Measurements from ENCODE around the gene CSF2.
A peak's percentile ranks its signal among the peaks of the same experiment; 100 is the strongest.
"Not testable (repeated sequence)": the region's sequence is repeated elsewhere in the genome, so short reads cannot be mapped to it uniquely, and the experiment has no call there.

CSF2 gene

GRCh38 chr5:132114150-132115121 lies 40.8 kb downstream of the CSF2 start:
- no peaks in the 10 kb centered on the region for H3K36me3 Mint-ChIP-seq
- H3K27me3 Mint-ChIP-seq: no peaks in the 10 kb centered on the region
- H3K4me1 Mint-ChIP-seq: peaks cover 45% of the 10 kb centered on the region
- H3K9me3 Mint-ChIP-seq: no peaks in the 10 kb centered on the region
- H3K27ac Mint-ChIP-seq: no peak overlapping the region
- ATAC-seq: peak; percentile 63
- H3K4me3 Mint-ChIP-seq: no peak overlapping the region

DNA sequence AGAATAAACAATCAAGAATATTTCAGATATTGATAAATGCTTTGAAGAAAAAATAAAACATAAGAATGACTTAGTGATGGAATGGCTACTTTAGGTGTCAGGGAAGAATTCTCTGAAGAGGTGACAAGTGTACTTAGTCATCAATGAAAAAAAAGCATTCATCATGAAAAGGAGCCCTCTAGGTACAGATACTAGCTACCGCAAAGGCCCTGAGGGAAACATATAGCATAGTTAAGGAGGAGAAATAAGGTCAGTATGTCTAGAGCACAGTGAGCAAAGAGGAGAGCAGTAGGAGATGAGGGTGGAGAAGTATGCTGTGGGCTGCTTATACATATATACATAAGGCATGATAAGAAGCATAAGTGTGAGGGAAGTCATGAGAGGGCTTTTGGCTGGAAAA lies 41.8 kb downstream of the CSF2 start:
- no peak for ATAC-seq
- H3K4me3 Mint-ChIP-seq: no peak overlapping the region
- H3K9me3 Mint-ChIP-seq: no peaks in the 10 kb centered on the region
- no peak overlapping the region for H3K27ac Mint-ChIP-seq
- no peaks in the 10 kb centered on the region for H3K27me3 Mint-ChIP-seq
- H3K4me1 Mint-ChIP-seq: peaks cover 37% of the 10 kb centered on the region
- H3K36me3 Mint-ChIP-seq: no peaks in the 10 kb centered on the region

DNA sequence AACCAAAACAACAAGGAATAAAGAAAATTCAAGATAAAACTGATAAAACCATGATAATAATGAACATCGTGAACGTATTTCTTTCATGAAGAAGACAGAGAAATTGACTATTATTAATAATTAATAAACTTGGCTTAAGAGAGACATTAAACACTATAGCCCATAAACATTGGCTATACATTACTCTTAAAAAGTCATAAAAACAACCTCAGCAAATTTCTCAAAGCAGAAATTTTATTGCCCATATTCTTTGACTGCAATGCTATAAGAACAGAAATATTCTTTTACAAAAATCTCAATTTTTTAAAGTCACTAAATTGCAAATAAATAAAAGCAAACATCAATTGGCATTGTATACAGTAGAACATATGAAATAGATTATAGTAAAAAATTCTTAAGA lies 42.5 kb downstream of the CSF2 start:
- ATAC-seq: no peak
- H3K36me3 Mint-ChIP-seq: no peaks in the 10 kb centered on the region
- no peaks in the 10 kb centered on the region for H3K27me3 Mint-ChIP-seq
- no peaks in the 10 kb centered on the region for H3K9me3 Mint-ChIP-seq
- no peak overlapping the region for H3K27ac Mint-ChIP-seq
- H3K4me1 Mint-ChIP-seq: peaks cover 30% of the 10 kb centered on the region
- no peak overlapping the region for H3K4me3 Mint-ChIP-seq

DNA sequence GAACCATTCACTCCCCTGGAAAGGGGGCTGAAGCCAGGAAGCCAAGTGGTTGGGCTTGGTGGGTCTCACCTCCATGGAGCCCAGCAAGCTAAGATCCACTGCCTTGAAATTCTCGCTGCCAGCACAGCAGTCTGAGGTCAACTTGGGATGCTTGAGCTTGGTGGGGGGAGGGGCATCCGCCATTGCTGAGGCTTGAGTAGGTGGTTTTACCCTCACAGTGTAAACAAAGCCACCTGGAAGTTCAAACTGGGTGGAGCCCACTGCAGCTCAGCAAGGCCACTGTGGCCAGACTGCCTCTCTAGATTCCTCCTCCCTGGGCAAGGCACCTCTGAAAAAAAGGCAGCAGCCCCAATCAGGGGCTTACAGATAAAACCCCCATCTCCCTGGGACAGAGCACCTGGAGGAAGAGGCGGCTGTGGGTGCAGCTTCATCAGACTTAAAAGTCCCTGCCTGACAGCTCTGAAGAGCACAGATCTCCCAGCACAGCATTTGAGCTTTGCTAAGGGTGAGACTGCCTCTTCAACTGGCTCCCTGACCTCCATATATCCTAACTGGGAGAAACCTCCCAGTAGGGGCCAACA lies 43.4 kb downstream of the CSF2 start:
- ATAC-seq, H3K36me3 Mint-ChIP-seq, H3K9me3 Mint-ChIP-seq, H3K4me3 Mint-ChIP-seq, H3K27me3 Mint-ChIP-seq, H3K27ac Mint-ChIP-seq: not testable (repeated sequence)
- H3K4me1 Mint-ChIP-seq: peaks cover 23% of the 10 kb centered on the region

- H3K27ac Mint-ChIP-seq: peak overlapping the region; percentile 18
- not testable (repeated sequence) for H3K36me3 Mint-ChIP-seq
These were observed 47.1 kb downstream of the CSF2 start for GRCh38 chr5:132120717-132121116.

GRCh38 chr5:132122971-132123370 lies 49.4 kb downstream of the CSF2 start:
- H3K9me3 Mint-ChIP-seq: peaks cover 15% of the 10 kb centered on the region
- peaks cover 11% of the 10 kb centered on the region for H3K4me1 Mint-ChIP-seq
- not testable (repeated sequence) for H3K4me3 Mint-ChIP-seq, H3K36me3 Mint-ChIP-seq, H3K27me3 Mint-ChIP-seq, H3K27ac Mint-ChIP-seq, ATAC-seq

More at GRCh38 chr5:132120717-132121116, 47.1 kb downstream of the CSF2 start:
- not testable (repeated sequence) for ATAC-seq, H3K4me3 Mint-ChIP-seq, H3K27me3 Mint-ChIP-seq
- H3K4me1 Mint-ChIP-seq: peaks cover 16% of the 10 kb centered on the region
- H3K9me3 Mint-ChIP-seq: peaks cover 11% of the 10 kb centered on the region

GRCh38 chr5:132123578-132123977 lies 50.0 kb downstream of the CSF2 start:
- Mint-ChIP-seq H3K36me3 (peaks cover 11% of the 10 kb centered on the region), H3K9me3 (peaks cover 20% of the 10 kb centered on the region), H3K4me1 (peaks cover 11% of the 10 kb centered on the region)
- H3K4me3 Mint-ChIP-seq, ATAC-seq, H3K27ac Mint-ChIP-seq, H3K27me3 Mint-ChIP-seq: not testable (repeated sequence)
